SJSA1 (cell line): ENCODE measurements around the gene POU2AF3. TPM values are rescaled to one million over a fixed set of nuclear protein-coding genes. Genes with fewer than 3 reads are reported as not detected.

Experiments used
- DNase-seq, 2 experiments: peaks; one replicate each; pipeline ENCODE4 v3.0.0-alpha.2; 2015 to 2020; ENCODE audit warnings: low spot score in 2 of 2, low read depth in 1 of 2
- H3K27ac ChIP-seq: fragments of 250-450 bp; sonication (Bioruptor Pico); 2 replicates; pipeline ENCODE4 v1.5.1; 2020; ENCODE audit warnings: mild to moderate bottlenecking, moderate library complexity
- H3K27me3 ChIP-seq: fragments of 250-450 bp; sonication (Bioruptor Pico); replicated peaks from 2 replicates; pipeline ENCODE4 v1.5.1; 2020; ENCODE audit warnings: mild to moderate bottlenecking, moderate library complexity
- H3K36me3 ChIP-seq: fragments of 250-450 bp; sonication (Bioruptor Pico); 2 replicates; pipeline ENCODE4 v1.5.1; 2020; ENCODE audit warnings: mild to moderate bottlenecking
- H3K4me1 ChIP-seq: fragments of 250-450 bp; sonication (Bioruptor Pico); replicated peaks from 2 replicates; pipeline ENCODE4 v1.6.1; 2021; ENCODE audit warnings: mild to moderate bottlenecking
- H3K4me3 ChIP-seq: fragments of 250-450 bp; sonication (Bioruptor Pico); 2 replicates; pipeline ENCODE4 v1.5.1; 2020; ENCODE audit warnings: mild to moderate bottlenecking
- H3K9me3 ChIP-seq: fragments of 250-450 bp; sonication (Bioruptor Pico); replicated peaks from 2 replicates; pipeline ENCODE4 v1.5.1; 2020; ENCODE audit warnings: mild to moderate bottlenecking
- total RNA-seq: library from RNA; depleted of rRNA; stranded (reverse); fragments of >200 nt; shearing (Covaris generic); gene quantifications from 2 replicates; pipeline ENCODE4 v1.2.3, GENCODE V29; 2014

Gene POU2AF3
- total RNA-seq, 1 experiment from 2014 or later: not detected

DNA sequence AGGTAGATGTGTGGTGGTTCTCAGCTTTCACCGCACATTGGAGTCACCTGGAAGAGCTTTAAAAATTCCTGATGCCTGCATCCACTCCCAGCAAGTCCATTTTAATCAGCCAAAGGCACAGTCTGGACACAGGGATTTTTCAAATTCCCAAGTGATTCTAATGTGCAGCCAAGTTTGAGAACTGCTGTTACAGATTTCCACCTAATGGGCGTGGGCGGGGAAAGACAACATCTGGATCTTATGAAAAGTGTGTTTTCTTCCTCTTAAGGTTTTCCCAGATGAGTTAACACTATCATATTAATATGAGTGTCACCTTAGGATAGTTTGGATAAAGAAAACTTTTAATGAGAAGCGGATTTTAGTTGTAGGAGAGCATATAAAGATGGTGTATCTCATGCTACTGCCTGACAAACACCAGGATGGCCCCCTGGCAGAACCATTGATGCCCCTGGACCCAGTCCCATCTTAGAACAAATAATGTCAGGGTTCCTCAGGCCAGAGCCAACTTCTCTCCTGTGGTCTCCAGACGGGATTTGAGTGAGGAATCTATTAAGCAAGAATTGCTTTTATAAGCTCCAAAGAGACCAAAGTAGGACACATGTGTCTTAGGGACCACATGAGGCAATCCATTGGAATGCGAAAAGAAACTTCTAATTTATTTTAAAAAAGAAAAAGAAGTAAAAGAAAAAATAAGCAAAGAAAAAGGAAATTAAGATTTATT, 48.8 kb downstream of the POU2AF3 start:
- no peaks in the 10 kb centered on the region for H3K36me3 ChIP-seq
- no peaks in the 10 kb centered on the region for H3K27me3 ChIP-seq
- no peak overlapping the region for H3K27ac ChIP-seq
- H3K9me3 ChIP-seq: no peaks in the 10 kb centered on the region
- H3K4me3 ChIP-seq: no peak overlapping the region
- DNase-seq: no peak
- no peaks in the 10 kb centered on the region for H3K4me1 ChIP-seq

DNA sequence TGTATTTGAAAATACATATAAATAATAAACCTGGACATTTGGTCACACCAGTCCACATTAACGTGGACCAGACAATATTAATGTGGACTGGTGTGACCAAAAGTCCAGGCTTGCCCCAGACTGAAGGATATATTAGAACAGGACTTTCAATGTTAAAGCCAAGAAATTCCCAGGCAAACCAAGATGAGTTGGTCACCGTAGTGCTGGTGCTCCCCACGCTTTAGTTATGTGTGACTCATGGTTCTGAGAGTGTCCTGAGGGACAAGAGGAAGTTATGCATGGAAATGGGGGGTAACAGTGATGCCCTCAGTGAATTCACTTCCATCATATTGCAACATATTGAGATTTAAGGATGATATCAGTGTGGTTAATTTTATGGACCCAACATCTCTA, 49.4 kb downstream of the POU2AF3 start:
- no peak overlapping the region for H3K27ac ChIP-seq
- no peak overlapping the region for H3K4me3 ChIP-seq
- H3K27me3 ChIP-seq: no peaks in the 10 kb centered on the region
- H3K36me3 ChIP-seq: no peaks in the 10 kb centered on the region
- no peak for DNase-seq
- H3K4me1 ChIP-seq: no peaks in the 10 kb centered on the region
- no peaks in the 10 kb centered on the region for H3K9me3 ChIP-seq

DNA sequence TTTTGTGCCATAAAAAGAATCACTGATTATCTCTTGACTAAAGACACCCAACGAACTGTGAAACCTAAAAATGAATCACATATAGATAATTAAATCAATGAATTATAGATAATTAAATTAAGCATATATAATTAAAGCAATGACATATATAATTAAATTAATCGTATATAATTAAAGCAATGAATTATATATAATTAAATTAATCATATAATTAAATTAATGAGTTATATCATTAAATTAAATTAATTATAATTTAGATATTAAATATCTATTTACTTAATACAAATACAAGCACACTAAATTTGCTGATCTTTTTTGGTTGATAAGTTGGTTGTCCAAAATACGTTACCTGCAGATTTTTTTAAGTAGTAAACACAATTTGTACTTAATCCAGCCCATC, 49.8 kb downstream of the POU2AF3 start:
- H3K9me3 ChIP-seq: no peaks in the 10 kb centered on the region
- no peaks in the 10 kb centered on the region for H3K27me3 ChIP-seq
- H3K27ac ChIP-seq: no peak overlapping the region
- H3K36me3 ChIP-seq: no peaks in the 10 kb centered on the region
- H3K4me3 ChIP-seq: no peak overlapping the region
- no peaks in the 10 kb centered on the region for H3K4me1 ChIP-seq
- no peak for DNase-seq

DNA sequence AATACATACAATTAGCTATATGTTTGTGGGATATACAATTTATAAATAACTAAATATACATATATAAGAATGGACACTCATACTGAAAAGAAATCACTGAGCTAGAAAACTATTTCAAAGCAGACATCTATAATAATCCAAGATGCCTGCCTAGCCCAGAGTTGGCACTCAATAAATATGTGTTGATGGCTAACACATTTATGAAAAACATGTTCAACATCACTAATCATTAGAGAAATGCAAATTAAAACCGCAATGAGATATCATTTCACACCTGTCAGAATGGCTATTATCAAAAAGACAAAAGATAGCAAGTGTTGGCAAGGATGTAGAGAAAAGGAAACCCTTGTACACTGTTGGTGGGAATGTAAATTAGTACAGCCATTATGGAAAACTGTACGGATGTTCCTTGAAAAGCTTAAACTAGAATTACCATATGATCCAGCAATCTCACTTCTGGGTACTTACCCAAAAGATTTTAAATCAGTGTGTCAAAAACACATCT, 50.9 kb downstream of the POU2AF3 start:
- H3K27ac ChIP-seq: no peak overlapping the region
- DNase-seq: no peak
- H3K27me3 ChIP-seq: no peaks in the 10 kb centered on the region
- H3K9me3 ChIP-seq: no peaks in the 10 kb centered on the region
- no peaks in the 10 kb centered on the region for H3K4me1 ChIP-seq
- no peak overlapping the region for H3K4me3 ChIP-seq
- H3K36me3 ChIP-seq: no peaks in the 10 kb centered on the region

DNA sequence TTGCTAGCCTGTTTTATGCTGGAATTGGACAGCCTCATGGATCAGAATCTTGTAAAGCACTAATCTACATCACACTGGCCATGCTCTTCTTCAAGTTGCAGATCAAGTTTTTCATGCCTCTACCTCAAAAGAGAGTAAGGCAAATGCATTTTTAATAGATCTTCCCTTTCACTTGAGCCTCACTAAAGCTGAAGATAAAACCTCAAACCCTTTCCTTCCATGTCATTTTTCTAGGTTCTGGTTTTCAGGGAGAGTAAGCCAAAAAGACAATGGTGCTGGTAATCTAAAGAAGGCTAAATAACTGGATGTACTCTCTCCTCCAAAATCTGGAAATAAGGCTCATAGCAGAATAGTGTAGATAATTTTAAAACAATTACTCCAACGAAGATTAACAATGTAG, 52.5 kb downstream of the POU2AF3 start:
- no peaks in the 10 kb centered on the region for H3K9me3 ChIP-seq
- DNase-seq: no peak

DNA sequence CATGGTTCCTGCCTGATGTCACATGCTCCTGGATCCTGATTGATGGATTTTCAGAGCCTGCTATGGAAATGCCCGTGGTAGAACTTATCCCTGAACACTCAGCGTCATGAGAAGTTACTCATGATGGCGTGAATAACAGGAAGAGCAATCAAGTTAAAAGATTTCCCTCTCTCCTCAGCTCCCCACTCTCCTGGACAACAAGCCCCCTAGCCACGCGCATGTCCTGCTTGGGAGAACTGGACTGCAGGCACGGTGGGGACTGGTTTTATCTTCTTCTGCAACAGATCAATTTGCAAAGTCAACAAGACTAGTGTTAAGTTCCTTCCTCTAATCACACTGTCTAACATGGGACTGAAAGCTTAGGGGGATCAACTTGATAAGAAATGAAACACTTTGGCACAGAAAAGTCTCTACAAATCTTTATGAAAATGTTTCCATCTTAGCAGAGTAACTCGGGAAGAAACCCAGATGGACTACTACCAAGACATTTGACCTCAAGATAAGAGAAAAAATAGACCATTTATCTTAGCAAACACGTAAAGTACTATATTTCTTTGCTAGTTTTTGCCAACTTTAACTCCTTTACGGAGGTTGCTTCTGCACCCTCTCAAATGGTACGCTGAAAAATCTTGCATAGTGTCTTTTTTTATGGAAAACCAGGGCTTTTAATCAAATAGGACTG, 53.2 kb downstream of the POU2AF3 start:
- no peaks in the 10 kb centered on the region for H3K9me3 ChIP-seq
- no peaks in the 10 kb centered on the region for H3K27me3 ChIP-seq
- H3K27ac ChIP-seq: no peak overlapping the region
- no peaks in the 10 kb centered on the region for H3K4me1 ChIP-seq
- H3K4me3 ChIP-seq: no peak overlapping the region
- no peaks in the 10 kb centered on the region for H3K36me3 ChIP-seq
- DNase-seq: no peak

More for the DNA sequence above, 52.5 kb downstream of the POU2AF3 start:
- no peaks in the 10 kb centered on the region for H3K4me1 ChIP-seq
- no peak overlapping the region for H3K4me3 ChIP-seq
- no peaks in the 10 kb centered on the region for H3K27me3 ChIP-seq
- no peaks in the 10 kb centered on the region for H3K36me3 ChIP-seq
- H3K27ac ChIP-seq: no peak overlapping the region

DNA sequence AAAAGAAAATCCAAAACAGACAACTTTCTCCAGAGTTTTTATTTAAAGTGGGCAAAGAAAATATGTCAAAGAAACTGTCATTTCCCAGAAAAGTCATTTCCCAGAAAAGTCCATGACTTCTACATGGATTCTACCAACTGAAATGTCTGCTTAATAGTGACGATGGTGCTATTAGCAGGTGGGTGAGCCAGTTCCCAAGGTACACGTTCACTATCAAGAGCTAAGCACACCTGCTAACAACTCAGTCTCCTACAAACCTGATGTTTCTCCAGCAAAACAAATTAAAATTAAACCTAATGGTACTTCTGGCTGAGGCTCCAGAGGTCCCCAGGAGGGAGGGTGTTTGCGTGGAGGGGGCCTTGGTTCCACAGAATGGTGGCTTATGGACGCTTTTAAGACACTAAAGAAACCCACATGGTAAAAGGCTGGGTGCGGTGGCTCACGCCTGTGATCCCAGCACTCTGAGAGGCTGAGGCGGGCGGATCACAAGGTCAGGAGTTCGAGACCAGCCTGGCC, 53.9 kb downstream of the POU2AF3 start:
- Histone ChIP-seq H3K36me3 (no peaks in the 10 kb centered on the region), H3K27ac (no peak overlapping the region)

DNA sequence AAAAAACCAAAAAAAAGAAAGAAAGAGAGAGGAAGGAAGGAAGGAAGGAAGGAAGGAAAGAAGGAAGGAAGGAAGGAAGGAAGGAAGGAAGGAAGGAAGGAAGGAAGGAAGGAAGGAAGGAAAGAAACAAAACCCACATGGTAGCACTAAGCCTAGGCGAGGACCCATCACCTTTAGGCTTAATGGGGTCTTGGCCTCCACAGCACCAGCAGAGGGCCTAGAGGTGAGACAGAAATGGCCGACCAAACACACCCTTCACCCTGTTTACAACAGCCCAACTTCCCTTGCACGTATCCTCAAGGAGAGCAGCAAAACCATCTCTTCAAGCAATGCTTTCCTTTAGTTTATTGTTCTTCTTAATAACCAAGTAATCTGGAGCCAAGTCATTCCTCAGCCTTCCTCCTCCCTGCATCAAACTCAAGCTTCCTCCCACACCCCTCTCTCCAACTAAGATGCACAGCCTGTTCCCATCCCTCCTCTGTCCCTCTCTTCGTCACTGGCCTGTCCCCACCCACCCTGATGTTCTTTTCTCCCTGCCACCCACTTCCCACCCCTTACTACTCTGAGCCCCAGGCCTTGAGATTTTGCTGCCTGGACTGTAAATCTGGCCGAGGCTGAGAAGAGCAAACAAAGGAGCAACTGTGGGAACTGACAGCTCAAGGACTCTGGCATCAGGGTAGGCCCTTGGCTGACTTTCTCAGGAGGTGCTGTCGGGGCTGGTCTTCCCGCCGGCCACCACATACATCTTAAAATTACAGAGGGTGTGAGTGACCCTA, 54.8 kb downstream of the POU2AF3 start:
- Histone ChIP-seq H3K27me3 (no peaks in the 10 kb centered on the region), H3K4me1 (no peaks in the 10 kb centered on the region), H3K36me3 (no peaks in the 10 kb centered on the region), H3K27ac (no peak overlapping the region), H3K4me3 (no peak overlapping the region), H3K9me3 (no peaks in the 10 kb centered on the region)
- DNase-seq: no peak

More for the DNA sequence above, 53.9 kb downstream of the POU2AF3 start:
- no peak for DNase-seq
- H3K27me3 ChIP-seq: no peaks in the 10 kb centered on the region
- H3K4me1 ChIP-seq: no peaks in the 10 kb centered on the region
- H3K4me3 ChIP-seq: no peak overlapping the region
- H3K9me3 ChIP-seq: no peaks in the 10 kb centered on the region

DNA sequence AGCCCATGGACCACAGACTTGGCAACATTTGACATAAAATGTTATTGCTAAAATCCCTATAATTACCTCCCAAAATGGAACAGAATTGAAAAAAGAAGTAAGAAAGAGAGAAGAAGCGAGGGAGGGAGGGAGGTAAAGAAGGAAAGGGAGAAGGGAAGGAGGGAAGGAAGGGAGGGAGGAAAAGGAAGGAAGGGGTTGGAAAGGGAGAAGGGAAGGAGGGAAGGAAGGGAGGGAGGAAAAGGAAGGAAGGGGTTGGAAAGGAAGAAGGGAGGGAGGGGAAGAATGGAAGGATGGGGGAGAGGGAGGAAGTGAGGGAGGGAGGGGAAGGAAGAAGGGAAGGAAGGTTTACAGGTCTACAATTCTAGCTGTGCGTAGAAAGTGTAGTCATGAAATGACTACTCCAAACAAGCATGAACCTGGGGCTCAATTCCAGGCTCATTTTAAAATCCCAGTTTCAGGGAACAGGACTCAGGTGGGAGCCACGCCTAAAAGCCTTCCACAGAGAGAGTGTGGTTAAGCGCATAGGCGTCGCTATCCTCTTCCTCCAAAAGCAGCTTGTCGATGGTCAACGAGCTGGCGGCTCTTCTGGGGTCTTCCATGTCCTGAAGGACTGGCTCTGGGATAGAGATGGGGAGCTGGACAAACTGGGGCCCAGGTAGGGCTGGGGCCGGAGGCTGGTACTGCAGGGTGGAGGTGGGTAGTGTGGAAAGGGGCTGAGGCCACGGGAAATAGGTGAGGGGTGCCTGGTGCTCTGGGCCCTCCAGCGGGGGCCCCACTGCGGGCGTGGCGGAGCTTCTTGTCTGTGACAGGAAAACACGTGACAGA, 55.6 kb downstream of the POU2AF3 start:
- DNase-seq: no peak
- H3K9me3 ChIP-seq: no peaks in the 10 kb centered on the region

DNA sequence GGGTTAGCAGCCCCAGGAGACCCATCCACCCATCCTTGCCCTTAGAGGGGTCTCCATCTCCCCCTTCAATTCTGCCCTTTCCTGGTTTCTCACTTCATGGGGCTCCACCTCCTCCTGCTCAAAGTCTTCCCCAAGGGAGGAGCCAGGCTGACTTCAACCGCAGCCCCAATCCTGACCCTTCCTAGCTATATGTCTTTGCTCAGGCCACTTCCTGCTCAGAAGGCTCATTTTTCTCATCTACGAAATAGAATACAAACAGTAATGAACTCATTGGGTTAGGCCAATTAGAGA, 56.2 kb downstream of the POU2AF3 start:
- Histone ChIP-seq H3K27me3 (no peaks in the 10 kb centered on the region), H3K9me3 (no peaks in the 10 kb centered on the region), H3K27ac (no peak overlapping the region), H3K4me3 (no peak overlapping the region), H3K36me3 (no peaks in the 10 kb centered on the region), H3K4me1 (no peaks in the 10 kb centered on the region)
- DNase-seq: no peak

More for the DNA sequence above, 55.6 kb downstream of the POU2AF3 start:
- Histone ChIP-seq H3K4me3 (no peak overlapping the region), H3K27ac (no peak overlapping the region), H3K36me3 (no peaks in the 10 kb centered on the region), H3K4me1 (no peaks in the 10 kb centered on the region), H3K27me3 (no peaks in the 10 kb centered on the region)

DNA sequence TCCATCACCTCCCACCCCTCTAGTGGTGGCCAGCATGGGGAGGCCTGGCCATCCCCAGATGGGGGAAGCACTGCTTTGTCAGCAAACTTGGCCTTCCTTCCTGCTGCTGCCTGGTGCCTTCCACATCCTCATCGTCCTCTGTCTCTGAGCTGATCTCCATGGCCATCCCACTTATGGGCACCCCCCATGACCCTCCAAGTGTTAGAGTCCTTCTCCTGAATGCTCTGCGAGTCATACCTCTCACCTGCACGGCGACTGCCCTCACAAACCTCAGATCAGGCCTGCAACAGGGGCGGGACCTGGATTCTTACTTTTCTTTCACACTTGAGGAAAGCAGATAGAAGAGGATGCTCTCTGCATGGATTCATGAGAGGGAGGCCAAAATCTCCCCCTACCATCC, 56.8 kb downstream of the POU2AF3 start:
- H3K27ac ChIP-seq: no peak overlapping the region

DNA sequence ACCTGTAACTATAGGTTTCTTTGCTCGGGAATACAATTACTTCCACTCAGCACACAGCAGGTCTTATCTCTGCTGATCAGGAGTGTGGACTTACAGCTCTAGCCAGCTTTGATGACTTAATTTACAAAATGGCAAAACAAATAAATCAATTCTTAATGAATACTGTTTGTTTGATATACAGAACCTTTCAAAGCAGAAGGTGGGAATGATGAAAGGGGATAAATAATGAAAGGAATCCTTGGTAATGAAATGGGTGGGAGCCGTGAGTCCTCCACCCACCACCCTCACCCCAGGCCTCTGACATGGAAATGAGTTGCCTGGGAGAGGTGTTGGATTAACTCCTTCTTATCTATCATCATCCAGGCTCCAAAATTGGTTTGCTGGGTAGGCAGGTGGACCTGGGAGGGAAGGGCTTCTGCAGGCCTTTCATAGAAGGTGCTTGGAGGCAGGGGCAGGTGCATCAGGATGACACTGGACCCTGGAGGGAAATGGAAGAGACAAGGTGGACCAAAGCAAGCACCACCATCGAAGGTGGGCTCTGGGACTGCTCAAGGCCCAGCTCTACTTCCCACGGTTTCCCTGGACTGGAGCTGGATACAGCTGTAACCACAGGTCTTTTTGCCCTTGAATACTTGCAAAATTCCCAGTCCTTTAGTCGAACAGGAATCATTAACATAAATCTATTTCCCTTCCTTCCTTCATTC, 57.8 kb downstream of the POU2AF3 start:
- Histone ChIP-seq H3K27me3 (no peaks in the 10 kb centered on the region), H3K9me3 (no peaks in the 10 kb centered on the region), H3K27ac (no peak overlapping the region), H3K4me3 (no peak overlapping the region), H3K36me3 (no peaks in the 10 kb centered on the region), H3K4me1 (no peaks in the 10 kb centered on the region)
- DNase-seq: no peak

More for the DNA sequence above, 56.8 kb downstream of the POU2AF3 start:
- Histone ChIP-seq H3K9me3 (no peaks in the 10 kb centered on the region), H3K4me3 (no peak overlapping the region), H3K36me3 (no peaks in the 10 kb centered on the region), H3K4me1 (no peaks in the 10 kb centered on the region), H3K27me3 (no peaks in the 10 kb centered on the region)
- no peak for DNase-seq

DNA sequence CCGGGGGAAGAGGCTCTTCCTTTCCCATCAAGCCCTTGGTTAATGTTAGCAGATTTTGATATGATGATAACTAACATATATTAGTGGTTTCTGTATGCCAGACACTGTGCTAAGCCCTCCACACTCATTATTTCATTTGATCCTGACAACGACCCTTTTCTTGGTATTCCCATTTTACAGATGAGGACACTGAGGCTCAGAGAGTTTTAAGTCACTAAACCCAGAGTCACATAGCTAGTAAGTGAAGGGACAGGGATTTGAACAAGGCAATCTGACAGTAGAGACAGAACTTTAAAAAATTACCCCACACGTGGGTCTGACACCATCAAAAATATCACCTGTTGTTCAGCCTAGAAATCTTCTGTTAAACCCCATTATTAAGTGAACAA, 58.3 kb downstream of the POU2AF3 start:
- H3K36me3 ChIP-seq: no peaks in the 10 kb centered on the region
- H3K4me1 ChIP-seq: no peaks in the 10 kb centered on the region
- no peak for DNase-seq
- H3K4me3 ChIP-seq: no peak overlapping the region
- no peaks in the 10 kb centered on the region for H3K9me3 ChIP-seq
- H3K27ac ChIP-seq: no peak overlapping the region
- H3K27me3 ChIP-seq: no peaks in the 10 kb centered on the region
